GM12892 (cell line): ENCODE results near the gene ABL1.

ENCODE experiments used
- POLR2A ChIP-seq: IDR thresholded peaks from 2 replicates; pipeline ENCODE4 v1.6.1; 2011; ENCODE audit warnings: low read depth, low read length, control low read depth
- POLR2AphosphoS5 ChIP-seq: IDR thresholded peaks from 2 replicates; pipeline ENCODE4 v1.6.1; 2011; ENCODE audit warnings: low read depth, low read length, control low read depth
- TAF1 ChIP-seq: IDR thresholded peaks from 2 replicates; pipeline ENCODE4 v1.6.1; 2011; ENCODE audit warnings: low read depth, mild to moderate bottlenecking, control low read depth, low read length, borderline replicate concordance

DNA sequence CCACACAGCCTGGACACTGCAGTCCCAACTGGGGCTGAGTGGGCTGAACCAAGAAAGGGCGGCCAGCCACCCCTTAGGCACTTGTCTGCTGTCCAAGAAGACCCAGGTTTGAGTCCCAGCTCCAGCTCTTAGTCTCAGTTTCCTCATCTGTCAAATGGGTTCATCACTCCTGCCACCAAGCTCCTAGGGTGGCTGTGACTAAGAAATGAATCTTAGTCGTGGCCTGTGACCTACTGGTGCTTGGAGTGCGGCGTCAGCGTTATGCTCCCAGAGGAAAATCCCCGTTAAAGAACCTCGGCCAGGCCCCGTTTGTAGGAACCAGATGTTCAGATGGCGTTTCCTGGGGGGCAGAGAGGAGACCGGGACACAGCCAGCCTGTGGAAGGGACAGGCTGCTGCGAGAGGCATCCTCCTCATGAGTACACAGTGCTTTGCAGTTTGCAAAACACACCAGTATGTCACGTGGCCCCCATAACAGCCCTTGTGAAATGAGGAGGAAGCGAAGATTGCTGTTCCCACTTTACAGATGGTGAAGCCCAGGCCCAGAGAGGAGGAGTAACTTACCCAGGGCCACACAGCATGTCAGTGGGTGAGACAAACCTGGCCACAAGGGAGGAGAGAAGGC, 100.7 kb downstream of the ABL1 start:
- TF ChIP-seq POLR2AphosphoS5 (no peak), POLR2A (no peak), TAF1 (no peak)
